VCaP (cell line): ENCODE data around the gene MEP1B.

Experiments
- H3K27ac ChIP-seq: fragments of 450-650 bp; 2 replicates; pipeline ENCODE4 v1.5.1; 2017
- TF ChIP-seq, protein P1 (sequence below): fragments of 450-650 bp; conservative IDR thresholded peaks from 2 replicates; pipeline ENCODE4 v1.5.1; 2017; ENCODE audit warnings: mild to moderate bottlenecking, moderate library complexity

The MEP1B gene

DNA sequence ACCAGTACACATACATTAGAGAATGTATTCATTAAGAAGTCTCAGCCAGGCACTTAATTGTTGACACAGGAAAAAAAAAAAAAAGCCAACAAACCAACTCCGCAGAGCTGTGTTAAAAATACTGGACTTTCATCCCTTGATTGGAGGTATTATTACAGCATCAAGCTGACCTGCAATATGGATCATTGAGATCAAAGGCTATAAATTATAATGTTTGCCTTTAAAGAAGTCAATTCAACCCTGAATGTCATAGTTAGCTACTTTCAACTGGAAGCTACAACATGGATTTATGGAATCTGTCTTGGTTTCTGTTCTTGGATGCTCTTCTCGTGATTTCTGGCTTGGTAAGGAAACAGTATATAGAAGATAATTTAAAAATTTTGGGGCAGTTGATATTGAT lies at the start of gene MEP1B:
MEP1B (plus strand) TSS at position 250 of the 400 bp plus-strand sequence; CDS start at position 282, 32 bp downstream.
- TF ChIP-seq, protein P1, sequence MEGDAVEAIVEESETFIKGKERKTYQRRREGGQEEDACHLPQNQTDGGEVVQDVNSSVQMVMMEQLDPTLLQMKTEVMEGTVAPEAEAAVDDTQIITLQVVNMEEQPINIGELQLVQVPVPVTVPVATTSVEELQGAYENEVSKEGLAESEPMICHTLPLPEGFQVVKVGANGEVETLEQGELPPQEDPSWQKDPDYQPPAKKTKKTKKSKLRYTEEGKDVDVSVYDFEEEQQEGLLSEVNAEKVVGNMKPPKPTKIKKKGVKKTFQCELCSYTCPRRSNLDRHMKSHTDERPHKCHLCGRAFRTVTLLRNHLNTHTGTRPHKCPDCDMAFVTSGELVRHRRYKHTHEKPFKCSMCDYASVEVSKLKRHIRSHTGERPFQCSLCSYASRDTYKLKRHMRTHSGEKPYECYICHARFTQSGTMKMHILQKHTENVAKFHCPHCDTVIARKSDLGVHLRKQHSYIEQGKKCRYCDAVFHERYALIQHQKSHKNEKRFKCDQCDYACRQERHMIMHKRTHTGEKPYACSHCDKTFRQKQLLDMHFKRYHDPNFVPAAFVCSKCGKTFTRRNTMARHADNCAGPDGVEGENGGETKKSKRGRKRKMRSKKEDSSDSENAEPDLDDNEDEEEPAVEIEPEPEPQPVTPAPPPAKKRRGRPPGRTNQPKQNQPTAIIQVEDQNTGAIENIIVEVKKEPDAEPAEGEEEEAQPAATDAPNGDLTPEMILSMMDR: no peak
- H3K27ac ChIP-seq: no peak within 1 kb of the TSS

DNA sequence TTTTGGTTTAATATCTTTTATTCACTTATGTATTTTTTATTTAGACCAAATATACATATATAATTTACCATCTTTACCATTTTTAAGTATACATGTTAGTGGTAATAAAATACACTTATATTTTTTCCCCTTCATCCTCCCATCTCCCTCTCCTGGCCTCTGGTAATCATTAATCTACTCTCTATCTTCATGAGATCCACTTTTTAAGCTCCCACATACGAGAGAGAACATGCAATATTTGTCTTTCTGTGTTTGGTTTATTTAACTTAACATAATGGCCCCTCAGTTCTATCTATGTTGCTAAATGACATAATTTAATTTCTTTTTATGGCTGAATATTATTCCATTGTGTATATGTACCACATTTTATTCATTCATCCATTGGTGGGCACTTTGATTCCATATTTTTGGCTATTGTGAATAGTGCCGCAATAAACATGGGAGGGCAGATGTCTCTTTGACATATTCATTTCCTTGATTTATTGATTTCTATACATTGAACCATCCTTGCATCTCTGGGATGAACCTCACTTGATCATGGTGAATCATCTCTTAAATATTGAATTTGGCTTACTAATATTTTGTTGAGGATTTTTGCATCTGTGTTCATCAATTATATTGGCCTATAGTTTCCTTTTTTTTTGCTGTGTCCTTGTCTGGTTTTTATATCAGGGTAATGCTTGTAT lies 41.5 kb upstream of the MEP1B start:
- TF ChIP-seq, protein P1: no peak
- H3K27ac ChIP-seq: no peak overlapping the region

DNA sequence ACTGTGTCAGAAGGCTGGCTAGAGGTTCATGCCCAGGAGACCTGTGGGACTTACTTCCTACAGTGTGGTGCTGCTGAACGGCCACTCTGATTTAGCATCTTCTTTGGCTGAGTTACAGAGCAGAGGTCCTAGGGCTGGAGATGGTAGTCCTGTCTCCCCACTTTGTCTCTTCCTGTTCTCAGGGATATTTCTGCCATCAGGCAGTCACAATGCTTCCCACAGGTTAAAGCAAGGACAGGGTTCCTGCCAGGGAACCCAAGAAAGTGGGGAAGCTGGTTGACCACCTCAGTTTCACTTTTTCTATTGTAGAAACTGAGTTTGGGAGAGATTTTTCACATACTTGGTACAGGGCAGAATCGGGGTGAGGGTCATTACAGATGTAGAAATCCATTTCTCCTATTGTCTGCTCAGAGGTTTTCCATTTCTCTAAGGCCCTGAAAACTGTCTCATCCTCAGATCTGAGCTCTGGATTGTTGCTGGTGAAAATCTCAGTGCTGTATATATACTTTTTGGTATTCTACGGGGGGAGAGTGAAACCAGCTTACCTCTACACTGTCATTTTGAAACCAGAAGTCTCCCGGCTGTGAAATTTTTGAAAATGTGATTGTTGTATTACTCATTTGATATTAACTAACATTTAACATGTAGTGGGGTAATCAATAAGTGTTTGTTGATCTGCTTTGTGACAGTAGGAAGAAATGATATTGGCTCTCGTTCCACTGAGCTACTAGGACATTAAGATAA lies 37.0 kb upstream of the MEP1B start:
- TF ChIP-seq, protein P1: no peak
- H3K27ac ChIP-seq: no peak overlapping the region

DNA sequence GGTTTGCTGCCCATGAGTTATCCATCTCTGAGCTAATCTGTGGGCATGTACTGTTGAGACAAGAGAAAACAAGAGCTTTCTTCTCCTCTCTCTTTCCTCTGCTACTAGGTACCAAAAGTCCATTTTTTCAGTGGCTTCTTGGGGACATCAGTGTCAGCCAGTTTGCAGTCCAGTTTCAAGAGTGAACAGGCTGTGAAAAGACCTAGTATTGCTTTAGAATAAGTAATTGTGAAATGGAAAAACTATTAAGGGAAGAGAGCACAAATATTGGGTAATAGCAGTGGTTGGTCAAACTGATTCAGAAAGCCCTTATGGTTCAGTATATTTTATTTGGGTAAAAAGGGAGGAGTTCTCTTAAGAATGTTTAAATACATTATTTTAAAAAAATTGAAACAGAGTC lies 33.0 kb upstream of the MEP1B start:
- TF ChIP-seq, protein P1: no peak
- no peak overlapping the region for H3K27ac ChIP-seq

DNA sequence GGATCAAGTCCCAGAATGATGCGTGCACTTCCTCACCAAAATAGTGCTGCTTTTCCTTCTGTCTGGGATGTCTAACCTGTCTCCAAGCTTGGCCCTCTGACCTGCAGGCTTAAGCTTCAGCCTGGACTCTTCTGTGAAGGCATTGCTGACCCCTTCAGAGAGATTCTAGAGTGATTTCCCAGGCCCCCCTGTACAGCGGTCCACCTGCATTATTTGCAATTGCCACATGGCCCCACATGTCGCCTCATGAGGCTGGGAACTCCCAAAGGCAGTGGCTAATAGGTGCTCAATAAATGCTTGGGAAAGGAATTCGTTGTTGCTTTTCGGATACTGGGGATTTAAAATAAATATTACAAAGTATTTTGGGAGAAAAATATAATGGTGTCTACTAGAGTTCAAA lies 32.3 kb upstream of the MEP1B start:
- no peak overlapping the region for H3K27ac ChIP-seq
- TF ChIP-seq, protein P1: no peak

DNA sequence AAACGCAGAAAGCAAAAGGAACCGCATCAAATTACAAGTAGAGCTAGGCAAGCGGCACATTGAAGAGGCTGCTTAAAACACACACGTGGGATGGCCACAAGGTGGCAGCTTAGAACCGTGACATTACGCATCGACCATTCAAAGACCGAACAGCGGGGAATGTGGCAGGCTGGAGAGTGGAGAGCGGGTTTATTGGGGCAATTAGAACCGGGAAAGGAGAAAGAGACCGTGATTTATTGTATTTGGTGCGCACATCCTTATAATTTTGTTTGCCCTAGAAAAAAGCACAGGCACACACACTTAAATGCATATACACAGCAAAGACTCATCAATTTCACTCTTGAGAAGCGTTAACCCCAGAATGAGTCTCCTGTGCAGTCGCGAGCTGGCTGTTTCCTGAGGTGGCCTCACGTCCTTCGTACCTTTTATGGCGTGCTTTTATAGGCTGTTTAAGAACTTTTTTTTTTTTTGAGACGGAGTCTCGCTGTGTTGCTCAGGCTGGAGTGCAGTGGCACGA lies 31.7 kb upstream of the MEP1B start:
- peak overlapping the region; percentile 45 for H3K27ac ChIP-seq
- TF ChIP-seq, protein P1: peak; percentile 83

DNA sequence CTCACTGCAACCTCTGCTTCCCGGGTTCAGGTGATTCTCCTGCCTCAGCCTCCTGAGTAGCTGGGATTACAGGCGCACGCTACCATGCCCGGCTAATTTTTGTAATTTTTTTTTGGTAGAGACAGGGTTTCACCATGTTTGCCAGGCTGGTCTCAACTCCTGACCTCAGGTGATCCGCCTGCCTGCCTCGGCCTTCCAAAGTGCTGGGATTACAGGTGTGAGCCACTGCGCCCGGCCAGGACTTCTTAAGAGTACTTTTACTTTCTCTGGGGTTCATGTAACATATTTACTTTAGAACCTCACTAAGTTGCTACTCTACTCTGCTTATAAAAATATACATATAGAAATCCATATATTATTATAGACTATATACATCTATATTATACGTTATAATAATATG lies 31.2 kb upstream of the MEP1B start:
- peak overlapping the region; percentile 45 for H3K27ac ChIP-seq

DNA sequence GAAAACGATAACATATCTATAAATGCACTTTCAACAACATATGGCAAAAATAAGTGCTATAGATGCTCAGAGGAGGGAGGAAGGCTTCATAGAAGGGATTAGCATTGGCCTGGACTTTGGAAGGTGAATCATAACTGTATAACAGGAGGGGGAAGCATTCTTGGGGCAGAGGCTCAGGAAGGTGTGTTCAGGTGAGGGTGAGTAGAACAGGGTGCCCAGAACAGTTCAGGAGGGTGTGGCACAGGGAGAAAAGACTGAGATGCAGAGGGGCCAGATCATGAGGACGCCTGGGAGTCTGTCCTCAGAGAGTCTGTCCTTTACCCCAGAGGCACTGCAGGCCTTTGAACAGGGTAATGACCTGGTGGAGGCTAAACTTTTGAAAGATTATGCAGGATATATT lies 29.3 kb upstream of the MEP1B start:
- no peak overlapping the region for H3K27ac ChIP-seq
- TF ChIP-seq, protein P1: no peak
